GM18867 (cell line): ENCODE measurements around the gene FOXN3.
"Not testable (repeated sequence)": the region's sequence is repeated elsewhere in the genome, so short reads cannot be mapped to it uniquely, and the experiment has no call there.

Source experiments
- ATAC-seq: cut with Tn5 transposase; IDR thresholded peaks from one replicate; pipeline ENCODE4 v1.9.1; 2021; ENCODE audit warnings: mild to moderate bottlenecking, moderate library complexity; ENCODE audit not compliant: unreplicated experiment

Gene FOXN3

GRCh38 chr14:89207925-89208328 is 209.1 kb downstream of the FOXN3 start:
- no peak for ATAC-seq

DNA sequence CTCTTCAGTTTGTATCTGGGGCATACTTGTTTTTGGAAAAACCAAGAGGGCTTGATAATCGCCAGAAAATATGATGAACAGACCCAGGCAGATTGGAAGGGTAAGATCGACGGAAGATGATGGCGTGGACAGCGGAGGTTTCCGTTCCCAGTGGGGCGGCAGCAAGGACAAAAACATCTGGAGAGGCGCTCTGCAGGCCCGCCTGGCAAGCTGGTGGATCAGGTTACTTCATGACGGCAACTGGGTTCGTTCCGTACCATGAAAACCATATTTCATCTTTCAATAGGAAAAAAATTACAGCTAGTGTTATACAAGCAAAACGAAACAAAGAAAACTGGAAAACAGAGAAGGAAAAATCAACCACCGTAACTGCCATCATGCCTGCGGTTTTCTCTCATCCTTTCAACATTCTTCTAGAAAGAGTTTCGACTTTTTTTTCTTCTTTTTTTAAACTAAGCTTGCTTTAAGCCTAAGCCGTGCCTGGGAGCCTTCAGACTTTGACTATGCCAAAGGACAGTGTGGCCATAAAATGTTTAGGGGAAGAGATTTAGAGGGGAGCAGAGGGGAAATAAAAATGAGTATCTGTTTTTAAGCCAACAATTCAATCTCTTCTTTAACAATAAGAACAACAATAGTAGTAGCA is 210.5 kb downstream of the FOXN3 start:
- no peak for ATAC-seq

DNA sequence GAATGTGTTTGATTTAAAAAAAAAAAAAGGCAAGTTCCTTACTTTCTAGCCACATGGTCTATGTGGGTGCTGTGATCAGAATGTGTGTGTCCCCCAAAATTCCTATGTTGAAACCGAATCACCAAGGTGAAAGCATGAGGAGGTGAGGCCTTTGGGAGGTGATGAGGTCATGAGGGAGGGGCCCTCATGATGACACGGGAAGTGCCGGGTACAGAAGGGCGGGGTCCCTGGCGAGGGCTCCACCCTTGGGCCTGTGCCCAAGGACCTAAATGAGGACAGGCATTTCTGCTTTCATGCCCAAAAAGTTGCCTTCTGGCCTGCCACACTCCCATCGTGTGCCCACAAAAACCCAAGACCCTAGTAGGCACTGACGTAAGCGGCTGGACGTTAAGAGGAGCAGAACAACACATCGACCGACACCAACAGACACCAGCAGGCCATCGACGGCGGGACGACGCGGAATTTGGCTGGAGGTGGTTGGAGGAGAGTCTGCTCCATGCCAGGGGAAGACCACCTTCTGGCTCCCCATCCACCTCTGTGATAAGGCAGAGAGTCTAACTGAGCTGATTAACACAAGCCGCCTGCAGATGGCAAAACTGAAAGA is 211.8 kb downstream of the FOXN3 start:
- ATAC-seq = no peak

GRCh38 chr14:89202413-89203190 is 214.4 kb downstream of the FOXN3 start:
- no peak for ATAC-seq

DNA sequence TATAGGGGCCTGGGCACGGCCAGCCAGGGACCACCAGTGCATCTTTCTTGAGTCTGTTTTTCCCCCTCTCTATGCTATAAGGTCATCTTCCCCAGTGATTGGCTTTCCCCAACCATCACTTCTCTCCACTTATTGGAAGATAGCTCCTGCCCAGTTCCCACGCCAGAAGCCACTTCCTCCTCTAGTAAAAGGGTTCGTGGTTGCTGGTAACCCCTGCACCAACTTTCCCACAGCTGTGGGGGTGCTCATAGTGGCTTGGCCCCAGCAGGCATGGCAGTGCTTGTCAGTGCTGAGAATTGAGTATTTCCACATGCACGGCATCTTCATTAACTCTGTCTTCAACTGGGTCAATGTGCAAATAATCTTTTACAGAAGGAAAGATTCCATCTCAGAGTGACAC is 215.4 kb downstream of the FOXN3 start:
- ATAC-seq = no peak

- not testable (repeated sequence) for ATAC-seq
These were observed 217.7 kb downstream of the FOXN3 start for GRCh38 chr14:89199357-89199756.

GRCh38 chr14:89198544-89199329 is 218.3 kb downstream of the FOXN3 start:
- ATAC-seq = no peak

- ATAC-seq = no peak
These were observed 219.4 kb downstream of the FOXN3 start for GRCh38 chr14:89197623-89198022.

DNA sequence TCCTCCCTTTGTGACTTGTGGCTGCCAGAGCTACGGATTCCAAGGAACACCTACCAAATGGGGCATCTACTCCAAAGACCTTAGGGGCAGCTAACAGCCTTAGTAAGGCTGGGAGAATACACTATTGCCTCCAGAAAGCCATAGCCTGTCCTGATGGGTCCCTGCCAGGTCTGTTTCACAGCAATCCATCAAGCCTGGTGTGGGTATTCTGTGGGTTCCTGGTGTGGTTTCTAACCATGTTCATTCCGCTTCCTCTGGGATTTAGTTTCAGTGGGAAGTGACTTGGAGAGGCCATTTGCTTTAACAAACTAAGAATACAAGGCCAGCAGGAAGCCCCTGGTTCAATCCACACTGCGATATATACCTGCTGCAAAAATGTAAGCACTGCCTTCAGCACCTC is 220.5 kb downstream of the FOXN3 start:
- ATAC-seq = no peak

DNA sequence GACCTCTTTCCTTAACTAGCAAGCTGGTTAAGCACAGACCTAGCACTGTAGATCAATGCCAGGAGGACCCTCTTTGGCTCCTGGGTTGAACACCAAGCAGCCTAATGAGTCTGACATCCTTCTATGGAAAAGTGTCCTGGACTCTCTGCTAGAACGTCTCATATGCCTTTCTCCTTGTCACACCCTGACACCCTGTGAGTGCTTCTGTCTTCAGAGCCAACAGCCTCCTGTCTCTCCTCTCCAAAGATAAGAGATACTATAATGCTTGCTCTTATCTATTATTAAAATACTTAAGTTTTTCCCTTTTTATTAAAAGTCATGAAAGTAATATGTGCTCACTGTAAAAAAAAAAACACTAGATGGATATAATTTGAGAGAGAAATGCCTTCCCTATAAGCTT is 222.7 kb downstream of the FOXN3 start:
- ATAC-seq = no peak

GRCh38 chr14:89190765-89191513 is 226.1 kb downstream of the FOXN3 start:
- no peak for ATAC-seq

GRCh38 chr14:89188492-89188891 is 228.5 kb downstream of the FOXN3 start:
- no peak for ATAC-seq

GRCh38 chr14:89187501-89187900 is 229.5 kb downstream of the FOXN3 start:
- ATAC-seq = no peak

DNA sequence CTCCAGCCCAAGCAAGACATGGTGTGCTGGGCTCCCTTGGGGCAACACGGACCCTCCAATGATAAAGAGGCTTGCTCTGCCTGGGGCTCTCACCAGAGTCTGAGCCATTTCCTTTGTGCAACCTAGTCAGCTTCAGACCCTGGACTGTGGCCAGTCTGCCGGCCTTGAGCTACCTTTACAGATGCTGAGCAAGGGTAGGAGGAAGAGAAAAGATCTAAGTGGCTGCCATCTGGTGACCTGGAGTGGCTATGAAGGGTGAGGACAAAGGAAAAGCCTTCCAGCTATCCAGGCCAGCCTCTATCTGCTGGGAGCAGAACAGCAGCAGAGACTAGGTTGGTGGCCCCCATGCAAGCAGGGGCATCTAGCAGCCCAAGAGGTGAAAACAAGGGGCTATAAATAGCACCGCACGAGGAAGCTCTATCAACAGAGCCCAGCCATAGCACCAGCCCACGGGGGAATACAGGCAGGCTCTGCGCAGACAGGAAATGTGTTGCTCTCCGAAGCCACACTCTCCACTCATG is 230.1 kb downstream of the FOXN3 start:
- ATAC-seq = no peak

- ATAC-seq = no peak
These were observed 230.8 kb downstream of the FOXN3 start for GRCh38 chr14:89185919-89186855.

GRCh38 chr14:89184952-89185351 is 232.1 kb downstream of the FOXN3 start:
- no peak for ATAC-seq

DNA sequence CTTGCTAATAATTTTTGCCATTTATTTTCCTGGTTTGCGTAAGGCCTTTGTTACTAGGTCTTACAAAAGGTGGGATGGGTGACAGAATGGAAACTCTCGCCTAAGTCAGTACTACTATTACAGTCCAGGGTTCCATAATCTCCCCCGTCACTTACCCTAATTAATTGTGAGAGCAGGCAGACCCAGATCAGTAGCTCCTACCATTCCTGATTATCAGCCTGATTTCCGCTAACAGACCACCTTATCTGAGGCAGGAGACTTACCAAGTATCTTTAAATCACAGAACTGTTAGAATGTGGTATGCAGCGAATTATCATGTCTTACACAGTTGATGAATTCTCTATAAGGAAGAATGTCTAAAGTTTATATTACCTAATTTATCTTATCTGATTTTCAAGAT is 234.7 kb downstream of the FOXN3 start:
- ATAC-seq = no peak

GRCh38 chr14:89180546-89180945 is 236.5 kb downstream of the FOXN3 start:
- no peak for ATAC-seq

DNA sequence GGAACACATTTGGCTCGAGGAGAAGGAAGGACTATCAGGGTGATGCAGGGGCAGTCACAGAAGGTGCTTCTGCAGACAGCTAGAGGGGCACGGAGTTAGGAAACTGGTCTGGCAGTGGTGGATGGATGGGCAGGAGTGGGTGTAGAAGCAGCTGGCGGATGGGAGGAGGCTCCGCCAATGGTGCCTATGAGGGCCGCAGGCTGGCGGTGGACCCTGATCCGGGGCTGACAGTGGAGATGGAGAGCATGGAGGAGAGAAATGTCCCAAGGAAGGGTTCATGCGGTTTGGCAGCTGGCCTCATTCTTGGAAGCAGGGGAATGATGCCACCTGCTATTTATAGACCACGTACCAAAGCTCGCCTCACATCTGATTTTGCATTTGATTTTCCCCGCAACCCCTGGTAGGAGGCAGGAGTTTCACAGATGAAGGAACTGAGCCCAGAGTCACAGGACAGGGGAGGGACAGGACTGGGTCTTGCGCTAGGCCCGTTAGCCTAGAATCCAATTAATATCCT is 237.1 kb downstream of the FOXN3 start:
- no peak for ATAC-seq
